ENCODE measurements around the gene NUDT17. TPM values are rescaled to one million over a fixed set of nuclear protein-coding genes. Genes with fewer than 3 reads are reported as not detected.

Gene NUDT17
- total RNA-seq, 4 donors from 2014 or later, result 0.95 to 2.2 (median 1.1) TPM; not detected in 1

DNA sequence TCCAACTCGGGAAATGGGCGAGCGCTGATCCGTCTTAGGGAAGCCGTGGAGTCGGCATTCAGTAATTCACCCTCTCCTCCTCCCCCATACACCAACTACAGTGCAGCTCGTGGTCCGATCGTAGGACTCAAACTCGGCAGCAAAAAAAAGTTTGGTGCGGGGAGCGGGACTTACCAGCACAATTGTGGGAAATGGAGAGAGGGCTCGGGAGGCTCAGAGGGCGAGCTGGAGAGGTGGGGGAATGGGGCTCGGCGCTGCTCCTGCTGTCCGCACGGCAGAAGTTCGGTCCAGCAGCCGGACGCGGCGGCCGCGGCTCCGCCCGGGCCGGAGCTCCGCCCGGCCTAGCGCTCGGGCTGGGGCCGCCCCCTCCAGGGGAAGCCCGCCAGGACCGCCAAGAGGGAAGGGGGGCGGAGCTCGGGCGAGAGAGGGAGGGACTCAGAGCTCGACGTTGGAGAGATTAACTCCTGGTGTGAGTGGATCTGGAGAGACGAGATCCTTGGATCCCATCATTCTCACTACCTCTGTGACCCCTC, 14.1 kb downstream of the NUDT17 start:
- TF ChIP-seq POLR2A (IDR thresholded peaks at IDR 0.05) (peak; percentile 61), CTCF (IDR thresholded peaks at IDR 0.05) (peak in 2 of 5 experiments; percentile 25 to 26), EP300 (IDR thresholded peaks at IDR 0.05; ENCODE audit: low read depth) (no peak), POLR2AphosphoS5 (IDR thresholded peaks at IDR 0.05) (peak; percentile 53 to 82 (median 79))
- Histone ChIP-seq H3K4me3 (peak overlapping the region; percentile 64 to 89 (median 80)), H3K9me3 (no peaks in the 10 kb centered on the region), H3K4me1 (peaks cover 6 to 17% (median 13%) of the 10 kb centered on the region in 4 donors), H3K27ac (peak overlapping the region; percentile 90 to 94 (median 92)), H3K27me3 (no peaks in the 10 kb centered on the region), H3K36me3 (peaks cover 0 to 16% (median 4%) of the 10 kb centered on the region in 4 donors)
- intact Hi-C loops (cut with DNase I; ENCODE audit: low total_unique reads) (no loop called here), in situ Hi-C loops (cut with MboI; ENCODE audit: low pct_ligation_motif_present in 1 of 4, low pct_unique_long_range_greater_than_20kb in 1 of 4, low sequenced_read_pairs in 3 of 4) (no loop called here)
- peak; percentile 94 for DNase-seq
- 0% methylated on average over 23 of the region's 41 CpGs; no CpG with 5 or more reads in 1 of the 2 donors for WGBS, 2 donors (ENCODE audit: low coverage in 1 of 2)

DNA sequence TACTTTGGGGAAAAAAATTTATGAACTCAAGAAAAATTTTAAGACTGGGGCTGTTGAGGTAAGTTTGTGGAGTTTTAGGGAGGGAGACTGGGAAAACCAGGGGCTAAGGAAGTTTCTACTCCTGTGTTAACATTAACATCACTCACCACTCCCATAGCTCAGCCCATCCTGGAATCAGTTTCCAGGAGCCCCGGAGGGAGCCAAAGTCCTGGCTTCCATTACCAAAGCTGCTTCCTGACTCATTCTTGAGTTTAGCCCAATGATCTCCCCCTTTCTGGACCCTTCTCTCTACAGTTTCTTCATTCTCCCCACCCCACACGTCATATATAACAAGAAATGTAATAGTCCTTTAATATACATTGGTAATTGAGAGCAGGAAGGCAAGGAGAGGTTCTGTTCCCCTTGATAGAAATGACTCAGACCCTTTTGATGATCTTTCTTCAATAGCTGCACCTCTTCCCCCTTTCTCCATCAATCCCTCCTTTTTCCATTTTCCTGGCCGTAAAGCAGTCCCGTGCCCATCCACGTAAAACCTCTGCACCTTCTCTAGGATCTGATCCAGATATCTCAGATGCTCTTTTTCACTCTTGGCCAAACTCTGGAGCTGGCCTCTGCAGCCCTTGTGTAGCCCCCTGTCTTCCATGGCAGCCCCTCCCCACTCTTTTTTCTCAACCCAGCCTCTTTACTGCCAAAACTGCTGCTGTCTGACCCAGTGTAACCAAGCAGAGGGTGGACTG, 18.0 kb downstream of the NUDT17 start:
- no peaks in the 10 kb centered on the region for H3K27me3 ChIP-seq
- H3K9me3 ChIP-seq, result no peaks in the 10 kb centered on the region
- WGBS, 2 donors (ENCODE audit: low coverage in 1 of 2), result 71 to 100% methylated on average over 1 to 5 of the region's 5 CpGs
- TF ChIP-seq CTCF (IDR thresholded peaks at IDR 0.05) (no peak), POLR2AphosphoS5 (IDR thresholded peaks at IDR 0.05) (no peak), POLR2A (IDR thresholded peaks at IDR 0.05) (no peak), EP300 (IDR thresholded peaks at IDR 0.05; ENCODE audit: low read depth) (no peak)
- H3K4me1 ChIP-seq, result peaks cover 0 to 8% (median 5%) of the 10 kb centered on the region in 4 donors
- DNase-seq, result no peak
- H3K36me3 ChIP-seq, result no peaks in the 10 kb centered on the region
- H3K4me3 ChIP-seq, result no peak overlapping the region
- intact Hi-C loops (cut with DNase I; ENCODE audit: low total_unique reads), result no loop called here
- H3K27ac ChIP-seq, result no peak overlapping the region
- in situ Hi-C loops (cut with MboI; ENCODE audit: low pct_ligation_motif_present in 1 of 4, low pct_unique_long_range_greater_than_20kb in 1 of 4, low sequenced_read_pairs in 3 of 4), result no loop called here

DNA sequence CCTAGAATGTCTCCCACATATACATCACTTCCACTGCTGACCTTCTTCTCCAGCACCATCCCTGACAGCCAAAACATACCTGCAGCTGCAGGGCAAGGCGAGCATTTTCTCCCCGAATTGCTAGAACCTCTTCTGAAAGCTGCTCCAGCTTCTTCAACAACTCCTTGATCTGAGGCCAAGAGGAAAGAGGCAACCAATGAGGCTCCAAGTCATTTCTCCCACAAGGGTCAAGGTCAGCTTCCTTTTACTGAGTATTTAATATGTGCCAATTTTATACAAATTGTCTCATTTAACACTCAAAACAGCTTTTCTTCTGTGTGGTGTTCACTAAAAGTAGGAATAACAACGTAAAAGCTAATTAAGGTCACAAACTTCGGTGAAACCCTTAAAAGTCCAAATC, 22.8 kb downstream of the NUDT17 start:
- no peaks in the 10 kb centered on the region for H3K9me3 ChIP-seq
- intact Hi-C loops (cut with DNase I; ENCODE audit: low total_unique reads), result no loop called here

More for the DNA sequence above, 22.8 kb downstream of the NUDT17 start:
- no peak overlapping the region for H3K4me3 ChIP-seq
- DNase-seq, result no peak
- peaks cover 0 to 16% (median 6%) of the 10 kb centered on the region in 4 donors for H3K4me1 ChIP-seq
- H3K27me3 ChIP-seq, result peaks cover 21% of the 10 kb centered on the region
- no peaks in the 10 kb centered on the region for H3K36me3 ChIP-seq
- WGBS, 2 donors (ENCODE audit: low coverage in 1 of 2), result 68 to 80% methylated on average over 1 to 4 of the region's 4 CpGs
- in situ Hi-C loops (cut with MboI; ENCODE audit: low pct_ligation_motif_present in 1 of 4, low pct_unique_long_range_greater_than_20kb in 1 of 4, low sequenced_read_pairs in 3 of 4), result no loop called here
- H3K27ac ChIP-seq, result no peak overlapping the region
- TF ChIP-seq POLR2AphosphoS5 (IDR thresholded peaks at IDR 0.05) (no peak), CTCF (IDR thresholded peaks at IDR 0.05) (no peak), EP300 (IDR thresholded peaks at IDR 0.05; ENCODE audit: low read depth) (no peak), POLR2A (IDR thresholded peaks at IDR 0.05) (no peak)

Measured in transverse colon (tissue), 4 donors.